ENCODE results near the gene TMEM33.
A peak's percentile ranks its signal among the peaks of the same experiment; 100 is the strongest.

TMEM33 gene

DNA sequence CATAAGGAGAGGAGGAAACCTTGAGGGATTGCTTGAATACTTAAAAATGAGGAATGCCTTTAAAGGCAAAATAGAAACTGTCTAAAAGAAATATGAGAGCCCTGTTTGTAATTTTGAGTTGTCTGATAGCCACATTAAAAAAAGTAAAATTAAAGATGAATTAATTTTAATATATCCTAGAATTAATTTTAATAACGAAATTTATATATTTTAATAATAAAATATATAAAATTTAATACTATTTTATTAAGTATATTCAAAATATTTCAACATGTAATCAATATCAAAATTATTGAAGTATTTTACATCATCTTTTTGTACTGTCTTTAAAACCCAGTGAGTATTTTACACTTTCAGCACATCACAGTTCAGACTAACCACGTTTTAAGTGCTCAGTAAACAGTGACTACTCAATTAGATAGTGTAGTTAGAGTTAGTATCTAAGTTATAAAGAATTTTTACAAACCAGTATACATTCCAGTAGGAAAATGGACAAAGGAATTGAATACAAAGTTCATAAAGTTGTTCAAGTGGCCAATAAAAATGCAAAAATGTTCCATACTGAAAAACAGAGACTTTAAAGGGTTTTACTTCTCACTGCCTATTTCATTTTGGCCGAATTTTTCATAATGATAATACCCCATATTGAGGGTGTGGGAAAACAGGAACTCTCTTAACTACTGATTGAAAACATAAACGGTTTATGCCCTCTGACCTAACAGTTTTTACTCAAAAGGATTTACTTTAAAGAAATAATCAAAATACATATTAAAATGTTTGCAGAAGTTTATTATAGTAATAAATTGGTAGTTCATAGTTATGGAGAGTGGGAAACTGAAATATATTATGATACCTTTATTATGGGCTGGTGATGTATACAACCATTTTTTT is 58.0 kb downstream of the TMEM33 start:
- H3K4me1 Mint-ChIP-seq, result peaks cover 27% of the 10 kb centered on the region
- H3K9me3 Mint-ChIP-seq, result no peaks in the 10 kb centered on the region
- no peak for DNase-seq
- peaks cover 17% of the 10 kb centered on the region for H3K36me3 Mint-ChIP-seq (ENCODE audit: low read depth)
- TF ChIP-seq, protein P1, sequence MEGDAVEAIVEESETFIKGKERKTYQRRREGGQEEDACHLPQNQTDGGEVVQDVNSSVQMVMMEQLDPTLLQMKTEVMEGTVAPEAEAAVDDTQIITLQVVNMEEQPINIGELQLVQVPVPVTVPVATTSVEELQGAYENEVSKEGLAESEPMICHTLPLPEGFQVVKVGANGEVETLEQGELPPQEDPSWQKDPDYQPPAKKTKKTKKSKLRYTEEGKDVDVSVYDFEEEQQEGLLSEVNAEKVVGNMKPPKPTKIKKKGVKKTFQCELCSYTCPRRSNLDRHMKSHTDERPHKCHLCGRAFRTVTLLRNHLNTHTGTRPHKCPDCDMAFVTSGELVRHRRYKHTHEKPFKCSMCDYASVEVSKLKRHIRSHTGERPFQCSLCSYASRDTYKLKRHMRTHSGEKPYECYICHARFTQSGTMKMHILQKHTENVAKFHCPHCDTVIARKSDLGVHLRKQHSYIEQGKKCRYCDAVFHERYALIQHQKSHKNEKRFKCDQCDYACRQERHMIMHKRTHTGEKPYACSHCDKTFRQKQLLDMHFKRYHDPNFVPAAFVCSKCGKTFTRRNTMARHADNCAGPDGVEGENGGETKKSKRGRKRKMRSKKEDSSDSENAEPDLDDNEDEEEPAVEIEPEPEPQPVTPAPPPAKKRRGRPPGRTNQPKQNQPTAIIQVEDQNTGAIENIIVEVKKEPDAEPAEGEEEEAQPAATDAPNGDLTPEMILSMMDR (IDR thresholded peaks at IDR 0.05), result no peak
- peaks cover 3% of the 10 kb centered on the region for H3K27me3 Mint-ChIP-seq (ENCODE audit: low read depth, poor library complexity)
- H3K27ac Mint-ChIP-seq, result no peak overlapping the region
- H3K4me3 Mint-ChIP-seq, result peak overlapping the region; percentile 98

DNA sequence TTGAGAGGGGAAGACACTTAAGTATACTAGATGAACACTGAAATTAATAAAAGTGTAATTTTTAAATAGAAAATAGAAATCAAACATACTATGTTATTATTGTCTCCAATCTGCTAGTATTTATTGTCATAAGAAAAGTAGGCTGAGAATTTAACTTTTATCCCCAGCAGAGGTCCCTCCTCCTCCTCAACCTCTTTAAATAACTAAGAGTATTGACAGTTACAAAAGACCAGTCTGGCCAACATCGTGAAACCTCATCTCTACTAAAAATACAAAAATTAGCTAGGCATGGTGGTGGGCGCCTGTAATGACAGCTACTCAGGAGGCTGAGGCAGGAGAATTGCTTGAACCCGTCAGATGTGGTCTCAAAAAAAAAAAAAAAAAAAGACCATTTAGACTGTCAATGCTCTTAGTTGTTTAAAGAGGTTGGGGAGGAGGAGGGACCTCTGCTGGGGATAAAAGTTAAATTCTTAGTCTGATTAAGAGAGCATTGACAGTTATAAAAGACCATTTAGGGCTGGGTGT is 59.3 kb downstream of the TMEM33 start:
- no peak overlapping the region for H3K4me3 Mint-ChIP-seq
- H3K4me1 Mint-ChIP-seq, result peaks cover 18% of the 10 kb centered on the region
- H3K9me3 Mint-ChIP-seq, result no peaks in the 10 kb centered on the region
- TF ChIP-seq, protein P1 (IDR thresholded peaks at IDR 0.05), result no peak
- peaks cover 17% of the 10 kb centered on the region for H3K36me3 Mint-ChIP-seq (ENCODE audit: low read depth)
- no peak for DNase-seq
- no peaks in the 10 kb centered on the region for H3K27me3 Mint-ChIP-seq (ENCODE audit: low read depth, poor library complexity)
- no peak overlapping the region for H3K27ac Mint-ChIP-seq

DNA sequence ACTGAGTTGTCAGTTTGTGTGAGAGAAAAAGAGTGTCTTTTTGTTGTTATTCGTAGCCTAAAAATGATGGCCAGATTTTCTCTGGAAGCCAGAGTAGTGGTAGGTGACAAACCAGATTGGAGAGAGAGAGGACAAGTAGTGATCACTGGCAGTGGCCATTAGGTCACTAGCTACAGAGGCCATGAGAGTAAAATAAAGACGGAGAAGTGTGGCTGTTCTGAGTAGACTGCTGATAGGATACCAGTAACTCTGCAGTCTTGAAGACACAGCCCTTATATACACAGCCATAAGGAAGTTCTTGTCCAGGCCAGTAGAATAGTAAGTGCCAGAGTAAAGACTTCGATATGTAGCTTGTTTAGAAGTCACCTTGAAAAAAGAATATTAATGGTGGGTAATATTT is 62.8 kb downstream of the TMEM33 start:
- Mint-ChIP-seq H3K4me3 (no peak overlapping the region), H3K36me3 (ENCODE audit: low read depth) (peaks cover 23% of the 10 kb centered on the region), H3K27ac (peak overlapping the region; percentile 24), H3K27me3 (ENCODE audit: low read depth, poor library complexity) (no peaks in the 10 kb centered on the region), H3K9me3 (no peaks in the 10 kb centered on the region), H3K4me1 (no peaks in the 10 kb centered on the region)
- DNase-seq, result no peak
- TF ChIP-seq, protein P1 (IDR thresholded peaks at IDR 0.05), result no peak

DNA sequence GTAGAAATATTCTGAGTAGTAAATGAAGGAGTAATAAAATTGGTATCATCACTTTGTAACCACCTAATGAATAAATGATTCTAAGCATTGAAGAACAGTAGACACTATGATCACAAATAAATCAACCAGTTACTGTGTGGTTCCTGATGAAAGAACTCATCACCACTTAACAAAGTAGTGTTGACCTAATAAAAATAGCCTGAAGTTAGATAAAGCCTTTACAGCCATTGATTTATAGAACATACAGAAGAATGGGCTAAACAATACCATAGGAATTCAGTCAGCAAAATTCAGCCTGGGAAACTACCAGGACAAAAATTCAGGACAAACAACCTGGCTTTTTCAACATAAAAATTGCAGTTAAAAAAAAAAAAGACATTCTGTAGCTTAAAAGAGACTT is 64.1 kb downstream of the TMEM33 start:
- no peaks in the 10 kb centered on the region for H3K27me3 Mint-ChIP-seq (ENCODE audit: low read depth, poor library complexity)
- TF ChIP-seq, protein P1 (IDR thresholded peaks at IDR 0.05), result no peak
- H3K27ac Mint-ChIP-seq, result no peak overlapping the region

DNA sequence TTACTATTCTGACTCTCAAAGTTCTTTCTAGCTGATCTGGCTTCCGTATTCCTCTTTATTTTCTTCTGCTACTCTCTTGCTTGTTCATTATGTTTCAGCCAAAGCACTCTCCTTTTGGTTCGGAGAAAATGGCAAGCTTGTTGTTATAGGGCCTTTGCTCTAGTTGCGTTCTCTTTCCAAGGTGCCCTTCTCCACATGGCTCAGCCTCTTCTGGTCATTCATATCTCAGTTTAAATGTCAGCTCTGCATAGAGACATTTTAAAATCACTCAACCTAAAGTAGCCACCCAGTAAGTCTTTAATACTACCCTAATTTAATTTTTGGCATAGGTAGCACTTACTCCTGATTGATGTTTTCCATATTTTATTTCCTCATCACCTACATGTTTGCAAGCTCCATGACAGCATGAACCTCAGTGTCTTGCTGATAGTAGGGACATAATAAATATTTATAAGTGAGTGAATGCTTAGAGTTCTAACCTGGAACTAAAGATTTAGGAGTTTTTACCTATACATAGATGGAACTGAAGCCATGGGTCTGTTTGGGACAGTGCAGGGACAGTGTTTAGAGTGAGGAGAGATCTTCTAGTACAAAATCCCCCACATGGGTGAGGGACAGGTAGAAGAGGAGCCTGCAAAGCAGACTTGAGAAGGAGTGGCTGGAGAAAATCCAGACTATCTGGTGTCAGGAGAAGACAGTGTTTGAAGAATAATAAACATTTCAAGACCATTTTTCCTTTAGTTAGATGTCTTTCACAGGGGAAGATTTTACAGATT is 73.0 kb downstream of the TMEM33 start:
- no peaks in the 10 kb centered on the region for H3K4me1 Mint-ChIP-seq
- no peaks in the 10 kb centered on the region for H3K9me3 Mint-ChIP-seq
- H3K27ac Mint-ChIP-seq, result no peak overlapping the region
- H3K36me3 Mint-ChIP-seq (ENCODE audit: low read depth), result peaks cover 54% of the 10 kb centered on the region
- no peak for DNase-seq
- TF ChIP-seq, protein P1 (IDR thresholded peaks at IDR 0.05), result no peak
- H3K27me3 Mint-ChIP-seq (ENCODE audit: low read depth, poor library complexity), result no peaks in the 10 kb centered on the region
- H3K4me3 Mint-ChIP-seq, result no peak overlapping the region

More for the DNA sequence above, 64.1 kb downstream of the TMEM33 start:
- Mint-ChIP-seq H3K9me3 (no peaks in the 10 kb centered on the region), H3K36me3 (ENCODE audit: low read depth) (peaks cover 19% of the 10 kb centered on the region), H3K4me1 (no peaks in the 10 kb centered on the region), H3K4me3 (no peak overlapping the region)
- DNase-seq, result no peak

Measured in nephron progenitor cell (in vitro differentiated cells).